DND-41 (cell line): Measurements from ENCODE around the gene CTAG2.
"Not testable (repeated sequence)": the region's sequence is repeated elsewhere in the genome, so short reads cannot be mapped to it uniquely, and the experiment has no call there.

ENCODE experiments used
- CTCF ChIP-seq: IDR thresholded peaks from 2 replicates; pipeline ENCODE4 v1.5.1; 2012; ENCODE audit warnings: borderline replicate concordance, low read length, moderate library complexity, mild to moderate bottlenecking; ENCODE audit not compliant: poor library complexity, severe bottlenecking; ENCODE audit errors: extremely low read depth
- EZH2 ChIP-seq: IDR thresholded peaks from 3 replicates; pipeline ENCODE4 v1.6.1; 2012; ENCODE audit warnings: borderline replicate concordance, low read depth, mild to moderate bottlenecking, moderate library complexity, low read length, inconsistent platforms; ENCODE audit not compliant: severe bottlenecking

- not testable (repeated sequence) for TF ChIP-seq EZH2, CTCF
These were observed 45.4 kb downstream of the CTAG2 start for GRCh38 chrX:154607976-154608375.
